Activated CD8-positive, alpha-beta memory T cell treated with anti-CD3 and anti-CD28 coated beads, Interleukin-2, amount 10 ng/mL, durations not matched to agents 7 days and 5 days (primary cell): ENCODE results near the gene B4GALNT2. TPM values are rescaled to one million over a fixed set of nuclear protein-coding genes. Genes with fewer than 3 reads are reported as not detected.
"Not testable (repeated sequence)": the region's sequence is repeated elsewhere in the genome, so short reads cannot be mapped to it uniquely, and the experiment has no call there.

Source experiments
- ATAC-seq: fragments of 150-1000 bp; cut with Tn5 transposase; one replicate; pipeline ENCODE4 v1.10.0; 2021; ENCODE audit warnings: moderate library complexity
- CTCF ChIA-PET: fragments of 350-600 bp; sonication (Branson Sonifier 250); formaldehyde crosslinking; loops from one replicate; lab custom pipeline; 2021; ENCODE audit warnings: antibody characterized with exemption; lab: Charles Lee
- DNase-seq: peaks from one replicate; pipeline ENCODE4 v3.0.0-alpha.2; 2020
- H3K27ac Mint-ChIP-seq: one replicate; pipeline ENCODE4 v1.8.0; 2021; ENCODE audit warnings: mild to moderate bottlenecking, mixed read lengths
- H3K27me3 Mint-ChIP-seq: one replicate; pipeline ENCODE4 v1.8.0; 2021; ENCODE audit warnings: mixed read lengths
- H3K36me3 Mint-ChIP-seq: one replicate; pipeline ENCODE4 v1.8.0; 2021; ENCODE audit warnings: mild to moderate bottlenecking, mixed read lengths
- H3K4me1 Mint-ChIP-seq: one replicate; pipeline ENCODE4 v1.8.0; 2021; ENCODE audit warnings: mixed read lengths
- H3K4me3 Mint-ChIP-seq: one replicate; pipeline ENCODE4 v1.8.0; 2021; ENCODE audit warnings: mild to moderate bottlenecking, moderate library complexity, mixed read lengths
- H3K9me3 Mint-ChIP-seq: one replicate; pipeline ENCODE4 v1.8.0; 2022; ENCODE audit warnings: low read depth, mixed read lengths
- total RNA-seq, 2 experiments: library from RNA; stranded (reverse); gene quantifications; one replicate each; pipeline ENCODE4 v1.2.3, GENCODE V29; 2021

B4GALNT2 gene
- under 1 TPM; 0.02 to 0.03 TPM for total RNA-seq

GRCh38 chr17:49132699-49133364 is at the start of gene B4GALNT2:
TSS of gene B4GALNT2 (plus strand) at chr17:49132769. CDS start at chr17:49132793, 24 bp downstream.
- ATAC-seq (peak; percentile 33), DNase-seq (no peak)
- peak within 1 kb of the TSS; percentile 2 for H3K4me3 Mint-ChIP-seq

DNA sequence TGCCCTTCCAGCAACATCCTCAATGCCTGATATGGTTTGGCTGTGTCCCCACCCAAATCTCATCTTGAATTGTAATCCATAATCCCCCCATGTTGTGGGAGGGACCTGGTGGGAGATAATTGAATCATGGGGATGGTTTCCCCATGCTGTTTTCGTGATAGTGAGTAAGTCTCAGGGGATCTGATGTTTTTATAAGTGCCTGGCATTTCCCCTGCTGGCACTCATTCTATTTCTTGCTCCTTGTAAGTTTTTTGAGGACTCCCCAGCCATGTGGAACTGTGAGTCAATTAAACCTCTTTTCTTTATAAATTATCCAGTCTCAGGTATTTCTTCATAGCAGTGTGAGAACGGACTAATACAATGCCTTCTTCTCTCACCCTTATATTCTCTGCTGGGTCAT is 47.5 kb upstream of the B4GALNT2 start:
- H3K36me3 Mint-ChIP-seq, CTCF ChIA-PET: not testable (repeated sequence)
- peaks cover 25% of the 10 kb centered on the region for H3K27me3 Mint-ChIP-seq

More at GRCh38 chr17:49132699-49133364, at the start of gene B4GALNT2:
- no peaks in the 10 kb centered on the region for H3K9me3 Mint-ChIP-seq
- H3K27me3 Mint-ChIP-seq, result peaks cover 72% of the 10 kb centered on the region
- CTCF ChIA-PET, result interaction anchor here (1.6 kb wide), 1 partner anchor 100 kb away, joined by 6 read pairs; no protein-coding TSS in a partner anchor
- no peak within 1 kb of the TSS for H3K27ac Mint-ChIP-seq
- no peaks in the 10 kb centered on the region for H3K36me3 Mint-ChIP-seq
- peaks cover 3% of the 10 kb centered on the region for H3K4me1 Mint-ChIP-seq

DNA sequence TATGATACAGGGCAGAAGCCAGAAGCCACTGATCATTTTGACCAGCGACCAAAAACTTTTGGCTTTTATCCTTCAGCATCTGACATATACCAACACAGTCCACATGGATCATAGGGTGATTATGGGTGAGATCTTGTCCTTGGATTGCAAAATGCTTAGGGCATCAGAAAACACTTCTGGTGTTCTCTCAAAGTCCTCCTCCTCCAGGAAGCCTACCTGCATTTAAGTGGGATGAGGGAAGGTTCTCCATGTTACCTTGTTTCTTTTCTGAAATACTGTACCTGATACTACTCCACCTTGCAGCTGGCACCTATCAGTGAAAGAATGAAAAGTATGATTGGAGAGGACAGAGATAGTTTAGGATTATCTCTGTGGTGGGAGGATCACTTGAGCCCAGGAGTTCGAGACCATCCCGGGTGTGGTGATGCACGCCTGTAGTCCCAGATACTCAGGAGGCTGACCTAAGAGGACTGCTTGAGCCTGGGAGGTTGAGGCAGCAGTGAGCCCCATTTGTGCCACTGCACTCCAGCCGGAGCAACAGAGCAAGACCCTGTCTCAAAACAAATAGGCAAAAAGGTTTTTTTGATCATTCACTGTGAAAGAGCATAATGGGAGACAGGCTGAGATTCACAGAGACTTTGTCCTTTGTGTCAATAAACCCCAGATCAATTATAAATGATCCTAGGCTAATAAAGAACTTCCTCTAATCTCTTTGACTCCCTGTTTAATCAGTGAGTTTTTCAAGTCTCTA is 46.8 kb upstream of the B4GALNT2 start:
- peaks cover 4% of the 10 kb centered on the region for H3K4me1 Mint-ChIP-seq
- ATAC-seq (no peak), DNase-seq (no peak)
- H3K4me3 Mint-ChIP-seq, result no peak overlapping the region
- H3K27ac Mint-ChIP-seq, result no peak overlapping the region
- peaks cover 25% of the 10 kb centered on the region for H3K27me3 Mint-ChIP-seq
- H3K9me3 Mint-ChIP-seq, result no peaks in the 10 kb centered on the region
- H3K36me3 Mint-ChIP-seq, result no peaks in the 10 kb centered on the region
- CTCF ChIA-PET, result no interaction called here

More for the DNA sequence above, 47.5 kb upstream of the B4GALNT2 start:
- ATAC-seq, H3K9me3 Mint-ChIP-seq, DNase-seq, H3K4me3 Mint-ChIP-seq, H3K27ac Mint-ChIP-seq, H3K4me1 Mint-ChIP-seq: not testable (repeated sequence)

DNA sequence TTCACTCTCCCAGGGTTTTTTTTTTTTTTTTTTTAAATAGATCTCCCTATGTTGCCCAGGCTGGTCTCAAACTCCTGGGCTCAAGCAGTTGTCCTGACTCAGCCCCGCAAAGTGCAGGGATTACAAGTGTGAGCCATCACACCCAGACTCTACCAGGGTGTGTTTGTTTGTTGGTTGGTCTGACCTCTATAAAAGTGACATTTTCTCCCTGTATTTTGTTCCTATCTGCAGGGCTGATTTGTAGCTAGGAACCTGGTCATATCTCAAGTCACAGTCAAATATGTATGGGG is 46.3 kb upstream of the B4GALNT2 start:
- Mint-ChIP-seq H3K27ac (no peak overlapping the region), H3K27me3 (peaks cover 27% of the 10 kb centered on the region), H3K4me3 (no peak overlapping the region), H3K4me1 (peaks cover 4% of the 10 kb centered on the region), H3K9me3 (no peaks in the 10 kb centered on the region), H3K36me3 (no peaks in the 10 kb centered on the region)
- CTCF ChIA-PET, result no interaction called here
- ATAC-seq (no peak), DNase-seq (no peak)

GRCh38 chr17:49086649-49087048 is 45.9 kb upstream of the B4GALNT2 start:
- Mint-ChIP-seq H3K27me3 (peaks cover 24% of the 10 kb centered on the region), H3K4me3 (no peak overlapping the region), H3K36me3 (no peaks in the 10 kb centered on the region), H3K9me3 (no peaks in the 10 kb centered on the region), H3K4me1 (peaks cover 4% of the 10 kb centered on the region), H3K27ac (no peak overlapping the region)
- CTCF ChIA-PET, result no interaction called here
- no peak for ATAC-seq
- no peak for DNase-seq

DNA sequence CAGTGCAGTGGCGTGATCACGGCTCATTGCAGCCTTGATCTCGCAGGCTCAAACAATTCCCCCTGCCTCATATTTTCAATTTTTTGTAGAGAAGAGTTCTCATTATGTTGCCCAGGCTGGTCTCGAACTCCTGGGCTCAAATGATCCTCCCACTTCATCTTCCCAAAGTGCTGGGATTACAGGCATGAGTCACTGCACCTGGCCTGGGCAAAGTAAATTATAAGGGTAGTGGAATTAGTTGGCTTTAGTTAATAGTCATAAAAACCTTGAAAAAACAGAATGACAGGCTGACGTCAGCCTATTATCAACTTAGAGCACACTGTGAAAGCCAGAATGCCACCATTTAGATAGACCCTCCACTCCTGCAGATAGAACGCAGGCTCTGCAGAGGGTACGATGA is 43.5 kb upstream of the B4GALNT2 start:
- no peaks in the 10 kb centered on the region for H3K9me3 Mint-ChIP-seq
- DNase-seq, result no peak
- H3K27ac Mint-ChIP-seq, result no peak overlapping the region
- CTCF ChIA-PET, result no interaction called here
- peaks cover 4% of the 10 kb centered on the region for H3K4me1 Mint-ChIP-seq
- H3K36me3 Mint-ChIP-seq, result no peaks in the 10 kb centered on the region
- H3K4me3 Mint-ChIP-seq, result no peak overlapping the region
- peaks cover 22% of the 10 kb centered on the region for H3K27me3 Mint-ChIP-seq
- no peak for ATAC-seq

DNA sequence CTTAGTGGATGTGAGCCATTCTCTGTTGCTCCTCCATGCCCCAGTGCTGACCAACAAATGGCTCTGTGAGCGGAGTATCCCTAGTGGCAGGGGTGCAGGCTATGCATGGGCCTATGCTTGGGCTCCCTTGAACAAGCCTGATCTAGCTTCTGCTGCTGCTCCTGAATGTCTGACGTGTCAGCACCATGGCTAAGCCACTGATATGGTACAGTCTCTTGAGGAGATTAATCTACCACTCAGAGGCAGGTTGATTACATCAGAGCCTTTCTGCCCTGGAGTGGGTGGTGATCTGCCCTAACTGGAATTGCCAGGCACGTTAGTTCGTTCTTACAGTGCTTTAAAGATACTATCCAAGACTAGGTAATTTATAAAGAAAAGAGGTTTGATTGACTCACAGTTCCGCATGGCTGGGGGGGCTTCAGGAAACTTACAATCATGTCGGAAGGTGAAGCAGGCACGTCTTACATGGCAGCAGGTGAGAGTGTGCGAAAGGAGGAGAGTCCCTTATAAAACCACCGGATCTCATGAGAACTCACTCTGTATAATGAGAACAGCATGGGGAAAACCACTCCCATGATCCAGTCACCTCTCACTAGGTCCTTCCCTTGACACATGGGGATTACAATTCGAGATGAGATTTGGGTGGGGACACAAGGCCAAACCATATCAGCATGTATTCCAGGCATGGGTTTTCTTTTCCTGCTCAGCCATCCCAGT is 41.5 kb upstream of the B4GALNT2 start:
- Mint-ChIP-seq H3K9me3 (no peaks in the 10 kb centered on the region), H3K4me3 (no peak overlapping the region), H3K27ac (no peak overlapping the region), H3K4me1 (peaks cover 4% of the 10 kb centered on the region), H3K27me3 (peaks cover 16% of the 10 kb centered on the region), H3K36me3 (no peaks in the 10 kb centered on the region)
- CTCF ChIA-PET, result no interaction called here
- DNase-seq (no peak), ATAC-seq (no peak)

DNA sequence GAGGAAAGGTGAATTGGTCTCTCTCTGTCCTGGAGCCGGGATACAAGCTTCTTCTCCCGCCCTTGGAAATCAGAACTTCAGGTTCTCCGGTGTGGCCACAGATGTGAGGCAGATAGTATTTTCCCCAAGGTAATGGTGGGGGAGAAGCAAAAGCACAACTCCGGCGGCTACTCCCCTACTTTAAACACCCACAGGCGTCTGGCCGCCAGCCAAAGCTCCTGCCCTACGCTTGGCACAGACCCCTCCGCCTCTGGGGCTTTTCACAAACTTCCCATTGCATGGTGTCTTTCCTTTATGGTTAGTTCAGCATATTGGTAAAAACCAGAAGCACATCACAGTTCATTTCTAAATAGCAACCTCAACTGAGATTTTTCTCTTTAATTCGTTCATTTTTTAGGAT is 39.4 kb upstream of the B4GALNT2 start:
- Mint-ChIP-seq H3K9me3 (no peaks in the 10 kb centered on the region), H3K4me3 (no peak overlapping the region), H3K4me1 (no peaks in the 10 kb centered on the region), H3K36me3 (no peaks in the 10 kb centered on the region), H3K27ac (no peak overlapping the region), H3K27me3 (peaks cover 8% of the 10 kb centered on the region)
- ATAC-seq (no peak), DNase-seq (no peak)
- CTCF ChIA-PET, result no interaction called here

DNA sequence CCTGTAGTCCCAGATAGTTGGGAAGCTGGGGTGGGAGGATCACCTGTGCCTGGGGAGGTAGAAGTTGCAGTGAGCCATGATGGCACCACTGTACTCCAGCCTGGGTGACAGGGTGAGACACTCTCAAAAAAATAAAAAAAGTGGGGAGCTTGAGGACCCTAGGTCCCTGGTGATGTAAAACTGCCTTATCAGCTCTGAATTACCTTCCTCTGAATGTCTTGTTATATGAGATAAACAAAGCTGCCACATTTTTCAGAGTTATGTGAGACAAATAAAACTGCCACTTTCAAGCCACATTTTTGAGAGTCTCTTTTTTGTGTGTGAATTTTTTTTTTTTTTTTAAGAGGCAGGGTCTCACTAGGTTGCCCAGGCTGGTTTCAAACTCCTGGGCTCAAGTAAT is 32.0 kb upstream of the B4GALNT2 start:
- Mint-ChIP-seq H3K27me3 (no peaks in the 10 kb centered on the region), H3K4me1 (peaks cover 10% of the 10 kb centered on the region), H3K27ac (no peak overlapping the region), H3K36me3 (no peaks in the 10 kb centered on the region), H3K4me3 (no peak overlapping the region), H3K9me3 (no peaks in the 10 kb centered on the region)
- CTCF ChIA-PET, result no interaction called here
- no peak for ATAC-seq
- DNase-seq, result no peak

- Mint-ChIP-seq H3K4me3 (no peak overlapping the region), H3K36me3 (no peaks in the 10 kb centered on the region), H3K9me3 (no peaks in the 10 kb centered on the region), H3K27me3 (no peaks in the 10 kb centered on the region), H3K4me1 (peaks cover 10% of the 10 kb centered on the region), H3K27ac (no peak overlapping the region)
- CTCF ChIA-PET, result no interaction called here
- DNase-seq (no peak), ATAC-seq (no peak)
These were observed 31.5 kb upstream of the B4GALNT2 start for GRCh38 chr17:49101054-49101534.

GRCh38 chr17:49103360-49103759 is 29.2 kb upstream of the B4GALNT2 start:
- H3K27me3 Mint-ChIP-seq, result not testable (repeated sequence)

GRCh38 chr17:49104511-49105074 is 28.0 kb upstream of the B4GALNT2 start:
- CTCF ChIA-PET, result interaction anchor here (0.6 to 2.1 kb wide), 3 partner anchors 69 to 430 kb away, joined by 3 to 8 read pairs (median 4); no protein-coding TSS in a partner anchor
- H3K4me1 Mint-ChIP-seq, result peaks cover 10% of the 10 kb centered on the region
- H3K9me3 Mint-ChIP-seq, result no peaks in the 10 kb centered on the region
- no peaks in the 10 kb centered on the region for H3K36me3 Mint-ChIP-seq
- H3K27ac Mint-ChIP-seq, result no peak overlapping the region
- DNase-seq (no peak), ATAC-seq (no peak)
- peaks cover 7% of the 10 kb centered on the region for H3K27me3 Mint-ChIP-seq
- H3K4me3 Mint-ChIP-seq, result no peak overlapping the region

More at GRCh38 chr17:49103360-49103759, 29.2 kb upstream of the B4GALNT2 start:
- not testable (repeated sequence) for DNase-seq, H3K4me1 Mint-ChIP-seq, H3K4me3 Mint-ChIP-seq, H3K36me3 Mint-ChIP-seq, H3K27ac Mint-ChIP-seq, ATAC-seq, H3K9me3 Mint-ChIP-seq
- CTCF ChIA-PET, result interaction anchor here (2.1 kb wide), 1 partner anchor 68 kb away, joined by 8 read pairs; no protein-coding TSS in a partner anchor
